ENCODE measurements around the gene MANF.

GRCh38 chr3:51392355-51393133, 7.5 kb downstream of the MANF start:
- TF ChIP-seq CTCF (conservative IDR thresholded peaks at IDR 0.05; ENCODE audit: low read depth, low read length) (no peak), CEBPB (IDR thresholded peaks at IDR 0.05; ENCODE audit: low read depth, low read length) (no peak), MXI1 (IDR thresholded peaks at IDR 0.05; ENCODE audit: borderline replicate concordance, low read depth, low read length) (no peak), RAD21 (IDR thresholded peaks at IDR 0.05; ENCODE audit: low read length) (no peak), POLR2A (IDR thresholded peaks at IDR 0.05; ENCODE audit: low read depth, low read length) (no peak), USF2 (IDR thresholded peaks at IDR 0.05; ENCODE audit: low read depth, low read length) (no peak), NFE2L2 (IDR thresholded peaks at IDR 0.05; ENCODE audit: low read depth, low read length) (no peak), RFX5 (IDR thresholded peaks at IDR 0.05; ENCODE audit: low read depth, low read length) (no peak), ELK1 (IDR thresholded peaks at IDR 0.05; ENCODE audit: borderline replicate concordance, low read depth, low read length) (no peak), SMC3 (IDR thresholded peaks at IDR 0.05; ENCODE audit: low read depth, low read length) (no peak), BHLHE40 (IDR thresholded peaks at IDR 0.05; ENCODE audit: low read depth, low read length) (no peak), MAFK (IDR thresholded peaks at IDR 0.05; ENCODE audit: low read depth, low read length) (no peak)

All from IMR-90 (cell line).